Measurements from ENCODE around the gene PICK1.

PICK1 gene

GRCh38 chr22:38075105-38075825 lies 18.1 kb downstream of the PICK1 start:
- TF ChIP-seq CTCF (IDR thresholded peaks at IDR 0.05) (no peak), ZFX (IDR thresholded peaks at IDR 0.05; ENCODE audit: borderline replicate concordance) (no peak)
- H3K27ac ChIP-seq = no peak overlapping the region

DNA sequence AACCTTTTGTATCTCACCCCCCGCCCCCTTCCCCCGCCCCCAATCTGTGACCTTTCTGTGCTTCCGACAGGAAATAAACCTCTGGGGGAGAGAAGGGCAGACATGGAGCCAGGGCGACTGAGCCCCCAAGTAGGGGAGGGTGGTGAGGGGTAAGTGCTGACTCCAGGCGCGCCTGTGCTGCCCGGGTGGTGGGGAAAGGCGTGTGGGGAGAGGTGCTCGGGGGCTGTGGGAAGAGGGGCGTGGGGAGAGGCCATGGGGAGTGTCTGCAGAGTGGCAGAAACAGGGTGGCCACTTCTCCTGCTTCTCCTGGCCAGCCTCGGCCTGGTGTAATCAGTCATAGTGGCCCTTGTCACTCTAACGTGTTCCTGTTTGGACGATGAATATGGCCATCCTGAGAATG lies 18.8 kb downstream of the PICK1 start:
- H3K27ac ChIP-seq = no peak overlapping the region

DNA sequence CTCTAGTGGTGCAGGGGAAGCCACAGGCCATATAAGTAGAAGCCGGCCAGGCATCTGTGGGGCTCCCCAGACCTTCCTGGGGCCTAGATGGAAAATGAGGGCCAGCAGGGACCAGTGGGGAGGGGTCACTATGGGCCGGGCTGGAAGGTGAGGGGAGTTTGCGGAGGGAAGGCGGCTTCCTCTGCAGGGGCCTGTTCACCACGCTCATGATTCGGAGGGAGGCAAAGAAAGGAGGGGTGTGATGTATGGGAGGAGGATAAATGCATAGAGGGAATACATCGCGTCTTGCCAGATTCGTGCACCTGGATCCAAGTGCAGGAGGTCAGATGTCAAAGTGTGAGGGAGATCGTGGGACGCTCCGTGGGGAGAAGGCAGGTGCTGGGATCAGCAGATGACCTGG lies 19.9 kb downstream of the PICK1 start:
- TF ChIP-seq CTCF (IDR thresholded peaks at IDR 0.05) (no peak), ZFX (IDR thresholded peaks at IDR 0.05; ENCODE audit: borderline replicate concordance) (no peak)
- no peak overlapping the region for H3K27ac ChIP-seq

More for the DNA sequence above, 18.8 kb downstream of the PICK1 start:
- no peak for TF ChIP-seq CTCF (IDR thresholded peaks at IDR 0.05)
- no peak for TF ChIP-seq ZFX (IDR thresholded peaks at IDR 0.05; ENCODE audit: borderline replicate concordance)

- H3K27ac ChIP-seq = no peak overlapping the region
Observed at GRCh38 chr22:38077595-38077994, 20.4 kb downstream of the PICK1 start.

DNA sequence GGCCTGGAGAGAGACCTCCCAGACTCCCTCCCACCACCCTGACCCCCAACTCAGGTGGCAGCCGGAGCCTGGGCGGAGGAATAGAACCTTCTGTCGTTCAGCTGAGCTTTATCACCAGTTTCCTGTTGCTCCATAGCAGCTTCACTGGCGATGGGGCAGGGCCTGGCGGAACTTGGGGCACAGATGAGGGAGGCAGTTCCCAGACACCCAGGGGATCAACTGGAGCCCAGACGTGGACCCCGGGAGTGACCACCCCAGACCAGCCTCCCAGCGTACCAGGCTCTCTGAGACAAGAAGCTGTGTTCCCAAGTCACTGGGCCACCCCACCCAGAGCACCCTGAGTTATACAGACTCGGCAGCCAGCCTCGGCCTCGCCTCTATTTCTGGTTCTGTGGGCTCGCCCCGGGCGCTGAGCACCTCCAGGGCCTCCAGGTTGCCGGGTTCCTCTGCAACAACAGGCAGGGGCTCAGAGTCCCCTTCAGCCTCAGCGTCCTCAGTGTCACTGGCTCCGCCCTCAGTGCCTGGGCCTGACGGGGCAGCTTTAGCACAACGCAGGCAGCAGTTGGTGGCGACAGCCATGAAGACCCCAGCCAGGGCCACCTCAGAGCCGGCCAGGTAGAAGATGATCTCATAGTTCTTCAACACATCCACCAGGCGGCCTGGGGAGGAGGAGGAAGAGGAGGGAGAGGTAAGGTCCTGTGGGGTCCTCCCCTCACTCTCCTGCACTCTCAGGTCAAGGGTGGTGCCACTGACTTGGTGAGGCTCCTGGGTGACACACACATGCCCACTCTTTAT lies 21.0 kb downstream of the PICK1 start:
- no peak for TF ChIP-seq CTCF (IDR thresholded peaks at IDR 0.05)
- no peak for TF ChIP-seq ZFX (IDR thresholded peaks at IDR 0.05; ENCODE audit: borderline replicate concordance)
- no peak overlapping the region for H3K27ac ChIP-seq

More at GRCh38 chr22:38077595-38077994, 20.4 kb downstream of the PICK1 start:
- TF ChIP-seq ZFX (IDR thresholded peaks at IDR 0.05; ENCODE audit: borderline replicate concordance) = no peak
- TF ChIP-seq CTCF (IDR thresholded peaks at IDR 0.05) = no peak

- 0 out of 2 replicates have a peak overlapping the region, but pooled peaks have one; percentile 78 for H3K27ac ChIP-seq
Observed at GRCh38 chr22:38079208-38079607, 22.0 kb downstream of the PICK1 start.

DNA sequence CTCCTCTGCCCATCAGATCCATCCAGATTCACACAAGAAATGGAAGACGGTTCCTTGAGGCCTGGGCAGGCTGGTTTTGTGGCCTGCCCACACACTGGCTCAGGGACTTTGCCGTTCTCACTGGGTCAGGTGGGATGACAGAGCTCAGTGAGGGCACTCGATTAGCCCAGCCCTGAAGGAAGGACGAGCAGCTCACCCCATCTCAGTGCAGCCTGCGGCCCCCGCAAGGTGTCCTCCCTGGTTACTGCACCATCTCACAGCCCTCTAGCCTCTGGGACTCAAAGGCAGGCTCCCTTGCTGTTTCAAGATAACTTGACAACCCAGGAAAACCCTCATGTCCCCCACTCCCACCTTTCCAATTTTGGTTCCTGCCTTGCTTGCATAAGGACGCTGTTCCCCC lies 22.6 kb downstream of the PICK1 start:
- TF ChIP-seq CTCF (IDR thresholded peaks at IDR 0.05) (no peak), ZFX (IDR thresholded peaks at IDR 0.05; ENCODE audit: borderline replicate concordance) (no peak)
- peak overlapping the region; percentile 78; the same call in 1 of the 2 replicates for H3K27ac ChIP-seq

Data from 22Rv1 (cell line).